ENCODE results near the gene OR9G4.

OR9G4 gene

DNA sequence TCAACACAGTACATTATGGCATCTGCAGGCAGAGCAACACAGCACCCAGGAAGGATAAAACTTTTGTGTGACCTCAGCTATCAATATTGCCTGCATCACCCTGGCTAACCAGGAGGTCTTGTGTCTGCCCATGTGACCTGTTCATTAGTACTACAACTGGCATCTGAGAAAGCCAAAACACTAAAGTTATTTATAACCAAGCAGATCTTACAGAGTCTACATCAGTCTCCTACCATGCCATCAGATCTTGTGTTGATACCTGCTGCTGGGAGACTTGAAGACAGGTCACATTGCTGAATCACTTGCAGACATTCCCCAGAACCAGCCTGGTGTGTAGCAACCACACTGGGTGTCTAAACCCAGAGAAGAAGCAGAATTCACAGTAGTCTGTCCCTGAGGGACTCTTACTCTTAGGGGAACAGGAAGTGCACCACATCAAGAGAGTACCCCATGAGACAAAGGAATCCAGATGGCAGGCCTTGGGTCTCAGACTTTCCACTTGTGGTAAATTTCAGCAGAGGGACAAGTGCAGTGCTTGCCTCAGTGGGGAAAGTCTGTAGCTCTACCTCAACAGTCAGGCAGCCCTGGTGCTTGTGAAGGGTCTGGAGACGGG is 42.6 kb downstream of the OR9G4 start:
- H3K4me3 ChIP-seq (ENCODE audit: control insufficient read depth, low read depth, low read length) = no peak overlapping the region
- TF ChIP-seq, protein P1, sequence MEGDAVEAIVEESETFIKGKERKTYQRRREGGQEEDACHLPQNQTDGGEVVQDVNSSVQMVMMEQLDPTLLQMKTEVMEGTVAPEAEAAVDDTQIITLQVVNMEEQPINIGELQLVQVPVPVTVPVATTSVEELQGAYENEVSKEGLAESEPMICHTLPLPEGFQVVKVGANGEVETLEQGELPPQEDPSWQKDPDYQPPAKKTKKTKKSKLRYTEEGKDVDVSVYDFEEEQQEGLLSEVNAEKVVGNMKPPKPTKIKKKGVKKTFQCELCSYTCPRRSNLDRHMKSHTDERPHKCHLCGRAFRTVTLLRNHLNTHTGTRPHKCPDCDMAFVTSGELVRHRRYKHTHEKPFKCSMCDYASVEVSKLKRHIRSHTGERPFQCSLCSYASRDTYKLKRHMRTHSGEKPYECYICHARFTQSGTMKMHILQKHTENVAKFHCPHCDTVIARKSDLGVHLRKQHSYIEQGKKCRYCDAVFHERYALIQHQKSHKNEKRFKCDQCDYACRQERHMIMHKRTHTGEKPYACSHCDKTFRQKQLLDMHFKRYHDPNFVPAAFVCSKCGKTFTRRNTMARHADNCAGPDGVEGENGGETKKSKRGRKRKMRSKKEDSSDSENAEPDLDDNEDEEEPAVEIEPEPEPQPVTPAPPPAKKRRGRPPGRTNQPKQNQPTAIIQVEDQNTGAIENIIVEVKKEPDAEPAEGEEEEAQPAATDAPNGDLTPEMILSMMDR (IDR thresholded peaks at IDR 0.05; ENCODE audit: control insufficient read depth, insufficient read depth, low read depth, low read length, missing control alignments) = no peak
- no peak for DNase-seq (ENCODE audit: low read depth)

DNA sequence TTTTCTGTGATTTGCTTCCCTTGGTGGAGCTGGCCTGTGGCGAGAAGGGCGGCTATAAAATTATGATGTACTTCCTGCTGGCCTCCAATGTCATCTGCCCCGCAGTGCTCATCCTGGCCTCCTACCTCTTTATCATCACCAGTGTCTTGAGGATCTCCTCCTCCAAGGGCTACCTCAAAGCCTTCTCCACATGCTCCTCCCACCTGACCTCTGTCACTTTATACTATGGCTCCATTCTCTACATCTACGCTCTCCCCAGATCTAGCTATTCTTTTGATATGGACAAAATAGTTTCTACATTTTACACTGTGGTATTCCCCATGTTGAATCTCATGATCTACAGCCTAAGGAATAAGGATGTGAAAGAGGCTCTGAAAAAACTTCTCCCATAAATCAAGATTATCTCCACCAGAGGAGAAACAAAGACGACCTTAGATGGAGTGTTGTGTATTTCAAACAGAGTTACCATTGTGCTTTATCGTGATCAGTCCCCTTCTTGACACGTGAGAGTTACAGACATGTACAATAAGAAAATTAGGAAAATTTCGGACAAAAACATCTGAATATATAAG is 47.5 kb downstream of the OR9G4 start:
- H3K4me3 ChIP-seq (ENCODE audit: control insufficient read depth, low read depth, low read length) = no peak overlapping the region
- TF ChIP-seq, protein P1 (IDR thresholded peaks at IDR 0.05; ENCODE audit: control insufficient read depth, insufficient read depth, low read depth, low read length, missing control alignments) = no peak
- no peak for DNase-seq (ENCODE audit: low read depth)

DNA sequence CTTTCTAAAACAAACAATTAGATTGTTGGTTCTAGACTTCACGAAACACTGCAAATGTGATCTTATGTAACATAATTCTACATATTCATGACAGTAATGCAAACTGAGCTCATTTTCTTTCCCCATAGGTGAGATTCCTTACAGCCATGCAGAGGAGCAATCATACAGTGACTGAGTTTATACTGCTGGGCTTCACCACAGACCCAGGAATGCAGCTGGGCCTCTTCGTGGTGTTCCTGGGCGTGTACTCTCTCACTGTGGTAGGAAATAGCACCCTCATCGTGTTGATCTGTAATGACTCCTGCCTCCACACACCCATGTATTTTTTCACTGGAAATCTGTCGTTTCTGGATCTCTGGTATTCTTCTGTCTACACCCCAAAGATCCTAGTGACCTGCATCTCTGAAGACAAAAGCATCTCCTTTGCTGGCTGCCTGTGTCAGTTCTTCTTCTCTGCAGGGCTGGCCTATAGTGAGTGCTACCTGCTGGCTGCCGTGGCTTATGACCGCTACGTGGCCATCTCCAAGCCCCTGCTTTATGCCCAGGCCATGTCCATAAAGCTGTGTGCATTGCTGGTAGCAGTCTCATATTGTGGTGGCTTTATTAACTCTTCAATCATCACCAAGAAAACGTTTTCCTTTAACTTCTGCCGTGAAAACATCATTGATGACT is 48.1 kb downstream of the OR9G4 start:
- H3K4me3 ChIP-seq (ENCODE audit: control insufficient read depth, low read depth, low read length) = no peak overlapping the region
- TF ChIP-seq, protein P1 (IDR thresholded peaks at IDR 0.05; ENCODE audit: control insufficient read depth, insufficient read depth, low read depth, low read length, missing control alignments) = no peak
- no peak for DNase-seq (ENCODE audit: low read depth)

GRCh38 chr11:56698795-56699194 is 49.7 kb downstream of the OR9G4 start, which contains the start of gene OR9G1:
Gene OR9G1, plus strand, starts transcription at chr11:56699095. Its CDS starts 1,293 bp downstream, at chr11:56700388.
- no peak within 1 kb of the TSS for H3K4me3 ChIP-seq (ENCODE audit: control insufficient read depth, low read depth, low read length)
- DNase-seq (ENCODE audit: low read depth) = no peak
- TF ChIP-seq, protein P1 (IDR thresholded peaks at IDR 0.05; ENCODE audit: control insufficient read depth, insufficient read depth, low read depth, low read length, missing control alignments) = no peak

- H3K4me3 ChIP-seq (ENCODE audit: control insufficient read depth, low read depth, low read length) = no peak overlapping the region
- DNase-seq (ENCODE audit: low read depth) = no peak
- TF ChIP-seq, protein P1 (IDR thresholded peaks at IDR 0.05; ENCODE audit: control insufficient read depth, insufficient read depth, low read depth, low read length, missing control alignments) = no peak
Measured at GRCh38 chr11:56693428-56693827, 55.1 kb downstream of the OR9G4 start.

Data from AG09309 (cell line).